HG03103 (cell line): ENCODE measurements around the gene C19orf38.
"Not testable (repeated sequence)": the region's sequence is repeated elsewhere in the genome, so short reads cannot be mapped to it uniquely, and the experiment has no call there.

Experiments
- ATAC-seq: cut with Tn5 transposase; IDR thresholded peaks from one replicate; pipeline ENCODE4 v1.9.1; 2021; ENCODE audit warnings: low read depth; ENCODE audit not compliant: unreplicated experiment

C19orf38 gene

DNA sequence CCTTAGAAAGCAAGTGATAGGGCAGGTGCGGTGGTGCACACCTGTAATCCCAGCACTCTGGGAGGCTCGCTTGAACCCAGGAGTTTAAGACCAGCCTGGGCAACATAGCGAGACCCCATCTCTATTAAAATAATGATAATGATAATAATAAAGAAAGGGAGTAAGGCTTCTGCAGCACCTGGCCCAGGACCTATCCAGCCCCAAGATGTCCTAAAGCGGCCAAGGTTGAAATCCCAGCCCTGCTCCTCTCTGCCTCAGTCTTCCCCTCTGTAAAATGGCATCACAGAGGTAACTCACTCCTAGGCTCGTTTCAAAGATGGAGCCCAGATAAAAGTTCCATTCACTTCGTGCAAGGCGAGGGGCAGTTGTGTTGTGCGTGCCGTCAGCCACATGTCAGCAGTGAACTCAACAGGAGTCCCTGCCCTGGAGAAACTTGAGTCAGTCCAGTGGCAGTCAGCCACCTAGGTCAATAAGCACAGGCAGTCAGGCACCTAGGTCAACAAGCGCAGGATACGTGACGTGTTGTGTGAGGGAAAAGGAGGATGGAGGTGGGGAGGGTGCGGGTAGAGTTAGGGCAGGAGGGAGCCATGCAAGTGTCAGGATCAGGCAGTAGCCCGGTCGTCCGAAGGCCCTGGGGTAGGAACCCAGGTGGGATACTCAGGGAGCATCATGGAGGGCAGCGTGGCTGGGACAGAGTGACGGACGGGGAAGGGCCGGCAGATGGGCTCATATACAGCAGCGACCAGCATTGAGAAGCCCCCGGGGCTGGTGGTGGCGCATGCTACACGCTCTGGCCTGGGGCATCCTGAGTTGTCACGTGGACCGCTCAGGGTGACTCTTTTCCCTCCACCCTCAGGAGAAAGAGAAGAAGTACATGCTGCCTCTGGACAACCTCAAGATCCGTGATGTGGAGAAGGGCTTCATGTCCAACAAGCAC, 28.8 kb upstream of the C19orf38 start:
- ATAC-seq: no peak

DNA sequence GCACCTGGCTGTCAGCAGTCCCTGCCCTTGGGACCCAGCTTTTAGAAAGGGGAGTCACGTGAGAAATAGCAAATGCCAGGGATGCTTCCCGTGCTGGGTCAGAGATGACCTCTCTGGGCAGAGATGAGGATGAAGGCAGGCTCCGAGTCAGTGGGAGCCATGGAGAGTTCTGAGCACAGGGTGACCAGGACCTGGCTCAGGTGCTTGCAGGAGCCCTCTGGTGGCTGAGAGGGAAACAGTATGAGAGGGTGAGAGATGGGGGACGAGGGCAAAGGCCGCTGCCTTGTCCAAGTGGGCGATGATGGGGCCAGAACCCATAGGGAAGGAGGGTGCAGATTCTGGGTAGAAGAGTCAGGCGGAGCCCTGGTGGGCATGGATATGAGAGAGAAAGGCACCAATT, 28.0 kb upstream of the C19orf38 start:
- ATAC-seq: no peak

DNA sequence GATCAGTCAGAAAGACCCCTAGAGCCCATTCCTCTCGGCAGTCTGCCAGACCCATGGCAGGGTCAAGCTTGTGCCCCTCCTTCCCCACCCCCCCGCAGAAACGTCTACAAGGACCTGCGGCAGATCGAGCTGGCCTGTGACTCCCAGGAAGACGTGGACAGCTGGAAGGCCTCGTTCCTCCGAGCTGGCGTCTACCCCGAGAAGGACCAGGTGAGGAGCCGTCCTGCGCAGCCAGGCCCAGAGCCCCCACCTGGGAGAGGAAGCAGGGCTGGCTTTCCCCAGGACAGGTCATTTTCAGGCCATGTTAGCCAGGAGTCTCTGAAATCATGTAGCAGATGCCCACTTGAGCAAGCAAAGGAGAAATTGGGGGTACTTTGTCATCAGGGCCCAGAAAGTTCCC, 24.5 kb upstream of the C19orf38 start:
- ATAC-seq: no peak

DNA sequence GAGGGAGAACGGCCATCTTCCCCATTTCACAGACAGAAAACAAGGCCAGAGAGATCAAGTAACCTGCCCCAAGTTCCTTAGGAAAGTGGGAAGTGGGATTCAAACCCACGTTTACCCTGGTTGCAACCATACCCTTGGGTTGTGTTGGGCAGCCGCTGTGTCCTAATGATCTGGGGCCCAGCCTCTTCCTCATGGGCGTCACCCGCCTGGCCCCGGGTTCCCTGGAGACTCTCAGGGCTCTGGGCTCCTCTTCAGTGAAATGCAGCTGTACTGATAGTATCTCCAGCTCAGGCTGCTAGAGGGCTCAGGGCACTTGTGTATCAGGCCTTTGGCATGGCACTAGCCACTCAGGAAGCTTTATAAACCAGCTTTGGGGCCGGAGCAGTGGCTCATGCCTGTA, 22.0 kb upstream of the C19orf38 start:
- ATAC-seq: no peak

DNA sequence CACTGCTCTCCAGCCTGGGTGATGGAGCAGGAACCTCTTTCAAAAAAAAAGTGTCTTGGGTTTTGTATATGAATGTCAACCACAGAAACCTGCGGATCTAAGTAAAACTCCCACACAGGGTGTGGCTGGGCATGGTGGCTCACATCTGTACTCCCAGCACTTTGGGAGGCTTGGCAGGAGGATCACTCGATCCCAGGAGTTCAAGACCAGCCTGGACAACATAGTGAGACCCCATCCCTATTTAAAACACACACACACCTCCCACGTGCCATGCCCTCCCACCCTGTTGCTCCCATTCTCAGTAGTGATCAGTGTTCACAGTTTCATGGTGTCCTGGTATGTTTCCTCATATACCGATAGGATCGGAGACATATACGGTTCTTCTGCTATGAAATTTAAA, 21.4 kb upstream of the C19orf38 start:
- ATAC-seq: no peak

DNA sequence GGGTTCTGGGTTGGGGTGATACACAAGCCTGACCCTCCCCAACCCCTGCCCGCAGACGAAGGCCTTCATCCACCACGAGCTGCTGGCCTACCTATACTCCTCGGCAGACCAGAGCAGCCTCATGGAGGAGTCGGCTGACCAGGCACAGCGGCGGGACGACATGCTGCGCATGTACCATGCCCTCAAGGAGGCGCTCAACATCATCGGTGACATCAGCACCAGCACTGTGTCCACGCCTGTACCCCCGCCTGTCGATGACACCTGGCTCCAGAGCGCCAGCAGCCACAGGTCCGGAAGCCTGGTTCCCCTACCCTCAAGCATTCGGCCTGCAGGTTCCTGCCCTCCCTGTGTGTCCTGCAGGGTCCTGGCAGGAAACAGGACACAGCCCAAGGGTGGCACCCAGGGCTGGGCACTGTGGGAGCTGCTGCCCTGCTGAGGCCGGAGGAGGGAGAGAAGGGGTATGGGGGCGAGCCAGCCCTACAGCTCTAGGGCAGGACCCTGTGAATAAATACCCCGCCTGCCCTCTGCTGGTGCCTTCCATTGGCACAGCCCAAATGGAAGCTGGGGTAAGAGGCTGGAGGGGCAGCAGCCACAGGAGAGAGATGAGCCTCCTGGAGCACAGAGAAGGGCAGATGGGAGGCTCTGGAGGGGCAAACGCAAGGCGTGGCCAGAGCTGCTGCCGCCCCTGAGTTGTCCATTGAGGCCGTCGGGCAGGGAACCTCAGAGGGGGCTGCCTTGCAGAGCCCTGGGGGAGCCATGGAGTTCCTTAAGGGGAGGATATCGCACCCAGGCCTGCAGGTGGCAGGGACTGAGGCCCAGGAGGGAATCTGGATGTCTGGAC, 19.0 kb upstream of the C19orf38 start:
- no peak for ATAC-seq

DNA sequence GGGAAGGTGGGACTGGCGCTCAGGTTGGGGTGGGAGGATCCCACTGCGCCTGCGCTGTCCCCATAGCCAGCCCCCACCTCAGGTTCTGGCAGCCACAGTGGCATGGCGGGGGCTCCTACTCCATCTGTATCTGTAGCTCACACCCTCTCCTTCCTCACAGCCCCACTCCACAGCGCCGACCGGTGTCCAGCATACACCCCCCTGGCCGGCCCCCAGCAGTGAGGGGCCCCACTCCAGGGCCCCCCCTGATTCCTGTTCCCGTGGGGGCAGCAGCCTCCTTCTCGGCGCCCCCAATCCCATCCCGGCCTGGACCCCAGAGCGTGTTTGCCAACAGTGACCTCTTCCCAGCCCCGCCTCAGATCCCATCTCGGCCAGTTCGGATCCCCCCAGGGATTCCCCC, 18.2 kb upstream of the C19orf38 start:
- no peak for ATAC-seq

DNA sequence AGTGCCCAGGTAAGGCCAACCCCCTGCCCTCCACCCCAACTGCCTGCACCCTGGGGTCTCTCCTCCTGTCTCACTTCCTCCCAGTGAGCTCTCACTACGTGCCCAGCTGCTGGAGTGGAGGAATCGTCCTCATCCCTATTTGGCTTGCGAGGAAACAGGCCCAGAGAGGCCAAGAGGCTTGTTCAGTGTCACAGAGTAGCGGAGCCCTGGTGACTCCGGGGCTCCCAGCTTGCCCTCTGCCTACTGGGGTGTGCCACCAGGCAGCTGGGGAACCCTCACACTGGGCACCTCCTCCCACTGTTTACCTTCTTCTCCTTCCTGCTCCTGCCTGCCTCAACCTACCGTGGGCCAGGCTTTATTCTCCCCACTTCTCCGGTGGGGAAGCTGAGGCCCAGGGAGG, 17.8 kb upstream of the C19orf38 start:
- no peak for ATAC-seq

DNA sequence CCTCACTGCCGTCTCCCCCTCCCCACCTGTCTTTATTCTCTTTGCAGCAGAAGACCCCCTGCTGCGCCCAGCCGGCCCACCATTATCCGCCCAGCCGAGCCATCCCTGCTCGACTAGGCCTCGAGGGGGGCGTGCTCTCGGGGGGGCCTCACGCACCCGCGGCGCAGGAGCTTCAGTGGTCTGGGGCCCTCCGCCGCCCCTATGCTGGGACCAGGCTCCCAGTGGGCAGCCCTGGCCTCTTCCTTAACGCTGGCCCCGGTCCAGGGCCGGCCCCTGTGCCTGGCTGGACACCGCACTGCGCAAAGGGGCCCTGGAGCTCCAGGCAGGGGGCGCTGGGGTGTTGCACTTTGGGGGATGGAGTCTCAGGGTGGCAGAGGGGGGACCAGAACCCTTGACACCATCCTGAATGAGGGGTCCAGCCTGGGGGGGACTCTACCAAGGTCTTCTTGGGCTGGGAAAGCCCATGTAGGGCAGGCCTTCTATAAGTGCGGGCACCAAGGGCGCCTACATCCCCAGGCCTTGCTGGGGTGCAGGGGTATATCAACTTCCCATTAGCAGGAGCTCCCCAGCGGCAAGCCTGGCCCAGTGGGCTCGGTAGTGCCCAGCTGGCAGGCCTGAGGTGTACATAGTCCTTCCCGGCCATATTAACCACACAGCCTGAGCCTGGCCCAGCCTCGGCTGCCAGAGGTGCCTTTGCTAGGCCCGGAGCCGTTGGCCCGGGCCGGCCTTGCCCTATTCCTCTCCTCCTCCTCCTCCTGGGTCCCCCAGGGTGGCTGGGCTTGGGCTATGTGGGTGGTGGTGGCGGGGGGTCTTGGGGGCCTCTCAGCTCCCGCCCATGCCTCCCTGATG, 17.1 kb upstream of the C19orf38 start:
- no peak for ATAC-seq

DNA sequence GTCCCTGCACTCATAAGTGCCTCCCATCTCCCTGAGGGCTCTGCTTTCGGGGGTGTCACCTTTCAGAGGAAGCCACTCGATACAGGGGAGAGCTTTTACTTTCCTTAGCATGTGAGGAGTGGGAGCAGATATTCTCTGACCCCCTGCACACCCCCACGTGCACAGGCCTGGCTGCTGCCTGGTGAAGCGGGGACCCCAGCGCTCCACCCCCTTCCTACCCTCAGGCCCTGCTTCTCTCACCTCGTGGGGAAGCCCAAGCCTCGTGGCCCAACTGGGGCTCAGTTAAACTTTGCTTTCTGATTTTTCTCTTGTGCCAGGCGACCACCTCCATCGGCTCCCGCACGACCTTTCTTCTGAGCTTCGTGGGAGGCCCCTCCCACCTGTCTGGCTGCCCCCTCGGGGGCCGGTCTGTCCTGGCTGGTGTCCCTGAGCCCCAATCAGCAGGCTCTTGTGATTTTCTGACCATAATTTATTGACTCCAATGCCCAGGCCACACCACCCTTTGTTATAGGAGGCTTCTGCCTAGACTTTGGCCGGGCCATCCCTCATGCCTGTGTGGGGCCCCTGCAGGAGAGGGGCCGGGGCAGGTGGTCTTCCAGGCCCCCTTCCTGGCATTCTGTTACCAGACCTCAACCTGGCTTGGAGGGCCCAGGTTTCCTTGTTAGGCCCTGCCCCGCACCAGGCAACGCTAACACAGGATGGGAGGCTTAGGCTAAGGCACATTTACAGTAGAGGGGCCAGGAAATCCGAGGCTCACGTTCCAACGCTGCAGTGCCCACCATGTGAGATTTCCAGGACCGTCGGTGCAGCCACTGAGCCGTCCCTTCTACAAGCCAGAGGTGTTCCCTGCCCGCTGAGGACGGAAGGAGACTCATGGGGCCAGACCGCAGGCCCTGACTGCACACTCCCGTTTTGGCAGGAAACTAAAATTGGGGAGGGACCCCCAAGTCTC, 16.0 kb upstream of the C19orf38 start:
- ATAC-seq: no peak

DNA sequence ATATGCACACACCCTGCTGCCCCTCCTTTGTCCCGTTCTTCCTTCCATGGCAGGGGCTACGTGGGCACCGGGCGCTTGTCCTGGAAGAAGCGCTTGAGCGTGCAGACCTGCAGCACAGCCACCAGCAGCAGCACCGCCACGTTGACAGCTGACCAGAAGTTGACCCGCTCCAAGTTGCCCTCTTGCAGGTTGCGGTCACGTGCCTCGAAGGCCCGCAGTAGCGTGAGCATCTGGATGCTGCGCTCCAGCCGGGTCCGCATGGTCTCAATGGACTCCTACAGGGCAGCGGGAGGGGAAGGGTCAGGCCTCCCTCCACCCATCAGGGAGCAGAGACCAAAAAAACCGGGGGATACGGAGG, 15.3 kb upstream of the C19orf38 start:
- no peak for ATAC-seq

DNA sequence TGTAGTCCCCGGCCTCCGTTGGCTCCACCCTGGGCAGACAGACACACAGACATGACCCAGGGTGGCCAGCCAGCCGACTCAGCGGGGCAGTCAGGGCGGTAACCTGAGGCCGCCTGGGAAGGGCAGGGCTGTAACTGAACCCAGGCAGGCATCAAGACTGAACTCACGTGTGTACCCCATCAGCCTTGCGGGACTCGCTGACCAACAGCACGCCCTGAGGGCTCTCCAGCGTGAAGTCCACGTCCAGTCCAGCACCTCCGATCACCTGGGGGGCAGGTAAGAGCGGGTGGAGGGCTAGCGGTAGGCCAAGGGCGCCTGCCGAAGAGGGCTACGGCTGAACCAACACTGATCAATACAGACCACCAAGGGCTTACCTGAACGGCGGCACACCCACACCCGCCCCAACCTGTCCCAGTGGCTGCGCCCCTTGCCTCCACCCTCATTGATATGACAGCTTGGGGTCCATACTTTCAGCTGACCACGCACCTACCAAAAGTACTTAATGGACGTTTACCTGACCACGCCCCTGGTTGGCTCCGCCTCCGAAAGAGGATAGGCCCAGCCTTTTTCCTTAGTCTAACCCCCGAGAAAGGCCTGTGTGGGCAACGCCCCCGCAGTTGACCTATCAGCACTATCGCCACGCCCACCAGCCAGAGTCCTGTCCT, 13.0 kb upstream of the C19orf38 start:
- no peak for ATAC-seq

DNA sequence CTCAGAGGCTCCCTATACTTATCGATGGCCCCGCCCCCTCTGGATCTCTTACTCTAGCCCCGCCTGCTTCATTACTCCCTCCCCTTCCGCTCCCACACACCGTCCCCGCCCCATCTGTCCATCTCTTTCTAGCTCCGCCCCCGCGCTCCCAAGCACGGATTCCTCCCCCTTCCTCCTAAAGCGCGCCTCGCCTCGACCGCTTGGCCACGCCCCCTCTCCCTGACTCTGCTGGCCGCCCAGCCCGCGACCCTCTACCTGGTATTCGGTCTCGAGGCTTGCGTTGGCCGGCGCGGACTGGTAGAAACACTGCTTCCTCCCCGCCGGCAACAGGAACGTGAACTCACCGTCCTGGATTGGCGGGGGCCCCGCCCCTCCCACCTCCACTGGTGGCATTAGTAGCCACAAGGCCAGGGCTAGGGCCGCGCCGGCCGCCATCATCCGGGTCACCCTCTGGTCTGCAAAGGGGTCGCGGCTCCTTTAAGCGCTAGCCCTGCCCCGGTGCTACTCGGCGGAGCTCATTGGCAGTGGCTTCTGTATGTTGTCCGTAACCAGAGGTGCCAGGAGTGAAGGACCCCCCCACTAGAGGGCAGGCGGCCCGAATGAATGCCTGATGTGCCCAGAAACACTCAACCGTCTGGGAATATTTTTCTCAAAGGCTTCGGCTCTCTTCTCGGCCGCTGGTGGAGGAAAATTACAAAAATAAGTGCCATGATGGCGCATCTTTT, 12.3 kb upstream of the C19orf38 start, which contains the start of gene TMED1:
Gene TMED1, minus strand, starts transcription at position 459 of the 725 bp plus-strand sequence. Its CDS starts 21 bp downstream, at position 438.
- peak; percentile 79 for ATAC-seq

DNA sequence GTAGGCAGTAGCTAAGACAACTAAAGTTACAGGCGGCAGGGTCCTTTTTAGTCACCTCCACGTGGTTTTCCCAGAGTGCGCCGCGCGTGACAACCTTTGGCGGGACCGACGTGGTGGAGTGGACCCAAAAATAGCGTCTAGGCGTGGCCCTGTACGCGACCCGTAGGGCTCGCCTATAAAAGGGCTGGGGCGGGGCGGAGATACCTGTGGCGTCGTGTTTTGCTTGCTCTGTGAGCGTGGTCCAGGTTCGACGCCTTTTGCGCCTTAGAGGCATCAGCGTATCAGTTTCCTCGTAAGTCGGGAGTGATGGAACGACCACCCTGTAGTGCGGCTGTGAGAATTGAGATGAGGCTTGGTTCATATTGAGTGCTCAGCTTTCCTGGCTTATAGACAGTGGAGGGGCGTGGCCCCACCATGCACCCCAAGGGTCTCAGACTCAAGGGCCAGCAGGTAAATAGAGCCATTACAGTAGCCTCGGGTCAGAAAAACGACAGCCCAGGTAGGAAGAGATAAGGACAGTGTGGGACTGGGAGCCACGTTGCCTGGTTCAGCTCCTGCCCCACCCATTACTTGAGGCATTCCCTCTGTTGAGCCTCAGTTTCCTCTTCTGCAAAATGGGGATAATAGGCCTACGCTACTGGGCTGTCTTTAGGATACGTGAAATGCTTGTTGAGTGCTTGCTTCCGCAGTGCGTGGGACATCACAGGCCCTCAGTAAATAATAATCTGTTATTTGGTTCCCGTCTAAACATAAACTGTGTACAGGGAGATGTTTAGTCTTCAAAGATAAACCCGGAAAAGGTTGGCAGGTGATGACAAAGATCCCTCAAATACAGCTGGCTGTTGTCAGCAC, 11.5 kb upstream of the C19orf38 start:
- peak; percentile 19 for ATAC-seq

DNA sequence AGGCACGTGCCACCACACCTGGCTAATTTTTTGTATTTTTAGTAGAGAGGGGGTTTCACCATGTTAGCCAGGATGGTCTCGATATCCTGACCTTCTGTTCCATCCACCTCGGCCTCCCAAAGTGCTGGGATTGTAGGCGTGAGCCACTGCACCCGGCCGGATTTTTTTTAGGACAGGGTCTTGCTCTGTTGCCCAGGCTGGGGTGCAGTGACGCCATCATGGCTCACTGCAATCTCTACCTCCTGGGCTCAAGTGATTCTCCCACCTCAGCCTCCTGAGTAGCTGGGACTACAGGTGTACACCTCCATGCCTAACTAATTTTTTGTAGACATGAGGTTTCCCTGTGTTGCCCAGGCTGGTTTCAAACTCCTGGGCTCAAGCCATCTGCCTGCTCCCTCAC, 10.6 kb upstream of the C19orf38 start:
- not testable (repeated sequence) for ATAC-seq

DNA sequence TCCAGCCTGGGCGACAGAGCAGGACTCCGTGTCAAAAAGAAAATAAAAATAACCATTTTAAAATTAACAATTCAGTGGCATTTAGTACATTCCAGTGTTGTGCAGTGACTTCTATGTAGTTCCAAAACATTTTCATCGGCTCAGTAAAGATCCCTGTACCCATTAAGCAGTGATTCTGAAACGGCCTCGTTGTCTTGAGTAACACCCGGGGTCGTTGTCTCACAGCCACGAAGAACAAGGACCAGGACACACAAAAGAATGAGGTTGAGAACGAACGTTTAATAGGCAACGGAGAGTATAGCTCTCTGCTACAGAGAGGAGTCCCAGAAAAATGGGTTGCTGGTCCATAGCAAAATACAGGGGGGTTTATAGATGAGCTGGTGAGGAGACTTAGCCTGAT, 9.8 kb upstream of the C19orf38 start:
- ATAC-seq: no peak
